A549 treated with CpdA at 1 μM for 4 hours (cell line): ENCODE results near the gene PTX4. TPM values are rescaled to one million over a fixed set of nuclear protein-coding genes. Genes with fewer than 3 reads are reported as not detected.

Experiments
- total RNA-seq: library from RNA; stranded (reverse); fragments of 200-300 nt; extraction: Qiagen RNA extraction; gene quantifications from 5 replicates; pipeline ENCODE4 v1.2.3, GENCODE V29; 2022; ENCODE audit warnings: low read depth

PTX4 gene
- not detected in 5 replicates for total RNA-seq

GRCh38 chr16:1488619-1489018 is at the start of gene PTX4:
TSS of gene PTX4 (minus strand) at chr16:1488944. CDS start at chr16:1488909, 35 bp downstream.

GRCh38 chr16:1533443-1533951 is 44.8 kb upstream of the PTX4 start, which contains the start of gene TMEM204:
TSS of gene TMEM204 (plus strand) at chr16:1533666. CDS start at chr16:1534276, 610 bp downstream.

GRCh38 chr16:1492923-1493745 is 4.4 kb upstream of the PTX4 start, which contains the start of gene TELO2:
TSS of gene TELO2 (plus strand) at chr16:1493360. CDS start at chr16:1494282, 922 bp downstream.

DNA sequence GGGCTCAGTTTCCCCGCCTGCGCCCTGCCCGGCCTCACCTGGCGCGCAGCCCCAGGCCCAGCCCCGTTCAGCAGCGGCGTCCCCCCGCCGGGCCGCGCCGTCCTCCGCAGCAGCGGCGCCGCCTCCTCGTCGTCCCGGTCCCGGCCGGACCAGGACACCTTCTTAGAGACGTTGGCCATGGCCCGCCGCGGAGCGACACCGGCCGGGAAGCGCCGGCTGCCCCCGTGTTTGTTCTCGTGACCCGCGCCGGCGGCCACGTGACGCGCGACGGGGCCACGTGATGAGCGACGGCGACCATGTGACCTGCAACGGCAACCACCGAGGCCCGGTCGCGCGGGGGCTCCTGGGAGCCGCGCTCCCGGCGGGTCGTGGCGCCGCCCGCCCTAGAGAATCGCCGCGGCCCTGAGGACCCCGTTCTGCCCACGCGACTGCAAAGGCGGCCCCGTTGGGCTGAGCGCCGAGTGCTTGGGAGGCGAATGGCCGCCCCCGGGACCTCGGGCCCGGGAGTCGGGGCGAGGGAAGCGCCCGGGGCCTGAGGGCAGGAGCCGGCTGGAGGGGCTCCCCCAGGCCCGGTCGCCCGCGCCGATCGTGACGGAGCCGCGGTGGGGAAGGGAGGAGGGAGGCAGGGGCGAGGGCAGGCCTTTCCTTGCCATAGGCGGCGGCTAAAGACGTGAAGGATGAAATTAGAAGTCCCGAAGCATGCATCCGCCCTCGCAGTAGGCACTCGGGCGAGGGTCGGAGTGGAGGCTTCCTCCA is 13.8 kb downstream of the PTX4 start, which contains the start of gene CLCN7:
Gene CLCN7, minus strand, starts transcription at position 233 of the 756 bp plus-strand sequence. Its CDS starts 54 bp downstream, at position 179.

GRCh38 chr16:1443980-1444729 is 44.6 kb downstream of the PTX4 start, which contains the start of gene CCDC154:
TSS of gene CCDC154 (minus strand) at chr16:1444556. CDS start at chr16:1444322, 234 bp downstream.

Other genes starting within 250 kb of the PTX4 start
- gene TPSAB1, start 248.2 kb downstream of the PTX4 start, total RNA-seq, result not detected in 5 replicates
- gene TPSD1, start 232.9 kb downstream of the PTX4 start, total RNA-seq, result 0.03 TPM in 1 of 5 replicates, not detected in the others
- 161 to 196 TPM (median 171 TPM) in 5 replicates for gene UBE2I, start 179.3 kb downstream of the PTX4 start, total RNA-seq
- gene BAIAP3, start 155.3 kb downstream of the PTX4 start, total RNA-seq, result 0.75 to 2.8 TPM (median 0.86 TPM) in 5 replicates
- 50.7 to 94.3 TPM (median 89.3 TPM) in 5 replicates for gene TSR3, start 137.1 kb downstream of the PTX4 start, total RNA-seq
- 24.2 to 38.2 TPM (median 34.7 TPM) in 5 replicates for gene GNPTG, start 137.0 kb downstream of the PTX4 start, total RNA-seq
- 27.5 to 45.1 TPM (median 44.8 TPM) in 5 replicates for gene UNKL, start 74.2 kb downstream of the PTX4 start, total RNA-seq
- 29.6 to 38.5 TPM (median 37.1 TPM) in 5 replicates for gene UQCC4, start 68.2 kb downstream of the PTX4 start, total RNA-seq
- gene PERCC1, start 57.9 kb downstream of the PTX4 start, total RNA-seq, result not detected in 5 replicates
- 0.14 to 0.89 TPM (median 0.44 TPM) in 5 replicates for gene CCDC154, start 44.4 kb downstream of the PTX4 start, total RNA-seq
- 66.8 to 86.1 TPM (median 76.1 TPM) in 5 replicates for gene CLCN7, start 13.9 kb downstream of the PTX4 start, total RNA-seq
- gene TELO2, start 4.4 kb upstream of the PTX4 start, total RNA-seq, result 32.1 to 45.2 TPM (median 36.7 TPM) in 5 replicates
- not detected in 5 replicates for gene TMEM204, start 44.7 kb upstream of the PTX4 start, total RNA-seq
- gene IFT140, start 123.1 kb upstream of the PTX4 start, total RNA-seq, result 8.1 to 11.0 TPM (median 8.7 TPM) in 5 replicates
- gene CRAMP1, start 123.4 kb upstream of the PTX4 start, total RNA-seq, result 13.9 to 17.3 TPM (median 16.1 TPM) in 5 replicates
- gene JPT2, start 189.3 kb upstream of the PTX4 start, total RNA-seq, result 168 to 223 TPM (median 172 TPM) in 5 replicates
- 44.6 to 62.9 TPM (median 50.1 TPM) in 5 replicates for gene MAPK8IP3, start 217.3 kb upstream of the PTX4 start, total RNA-seq